Esophagus (tissue), 2 donors: ENCODE results near the gene KIF19. TPM values are rescaled to one million over a fixed set of nuclear protein-coding genes. Genes with fewer than 3 reads are reported as not detected.

Source experiments
- H3K27ac ChIP-seq, 2 donors: one replicate each; pipeline ENCODE4 v1.5.1; 2013; ENCODE audit warnings: low read depth in 2 of 2, mild to moderate bottlenecking in 2 of 2, inconsistent platforms in 1 of 2, low read length in 1 of 2, moderate library complexity in 1 of 2
- H3K27me3 ChIP-seq, 2 donors: one replicate each; pipeline ENCODE4 v1.6.1; 2013; ENCODE audit warnings: low read length in 2 of 2, control low read depth in 1 of 2, mild to moderate bottlenecking in 1 of 2; ENCODE audit not compliant: insufficient read depth in 2 of 2, control insufficient read depth in 1 of 2
- H3K36me3 ChIP-seq, 2 donors: one replicate each; pipeline ENCODE4 v1.6.1; 2013; ENCODE audit warnings: low read length in 1 of 2; ENCODE audit not compliant: control insufficient read depth in 2 of 2, insufficient read depth in 2 of 2
- H3K4me1 ChIP-seq, 2 donors: one replicate each; pipeline ENCODE4 v1.6.1; 2013; ENCODE audit warnings: low read length in 1 of 2; ENCODE audit not compliant: control insufficient read depth in 2 of 2, insufficient read depth in 2 of 2
- H3K4me3 ChIP-seq, 2 donors: one replicate each; pipeline ENCODE4 v1.5.1; 2013; ENCODE audit warnings: low read length in 2 of 2, mild to moderate bottlenecking in 2 of 2, low read depth in 1 of 2, moderate library complexity in 1 of 2
- H3K9me3 ChIP-seq, 2 donors: one replicate each; pipeline ENCODE4 v1.6.1; 2013; ENCODE audit warnings: mild to moderate bottlenecking in 2 of 2, low read depth in 1 of 2, low read length in 1 of 2, moderate library complexity in 1 of 2; ENCODE audit not compliant: control insufficient read depth in 2 of 2, insufficient read depth in 1 of 2
- WGBS, 2 donors: extraction: QIAGEN DNeasy Blood & Tissue Kit; methylation state at CpG; one replicate each; pipeline ENCODE4 v1.1.7; 2013; 5-methylcytosine and 5-hydroxymethylcytosine counted together
- polyA plus RNA-seq, 2 donors: library from polyadenylated mRNA; stranded (reverse); fragments of 200-250 nt; gene quantifications; one replicate each; pipeline ENCODE4 v1.2.3, GENCODE V29; 2013
- donor health status: healthy with polysubstance abuse.
- donor health status: Bipolar disorder and iron deficiency.

KIF19 gene
- polyA plus RNA-seq, 2 donors: 0.43 to 0.47 TPM

GRCh38 chr17:74355065-74355464 lies 29.0 kb downstream of the KIF19 start:
- 74 to 82% methylated on average over 8 of the region's 8 CpGs for WGBS, 2 donors
- Histone ChIP-seq H3K4me1 (peaks cover 0 to 12% of the 10 kb centered on the region in 2 donors), H3K4me3 (no peak overlapping the region)

GRCh38 chr17:74356646-74357465 lies 30.8 kb downstream of the KIF19 start:
- Histone ChIP-seq H3K4me1 (peaks cover 0 to 12% of the 10 kb centered on the region in 2 donors), H3K9me3 (peaks cover 0 to 3% of the 10 kb centered on the region in 2 donors), H3K4me3 (peak overlapping the region; percentile 7 to 17), H3K27me3 (peaks cover 0 to 32% of the 10 kb centered on the region in 2 donors), H3K36me3 (no peaks in the 10 kb centered on the region), H3K27ac (no peak overlapping the region)
- 2% methylated on average over 87 to 105 of the region's 105 CpGs for WGBS, 2 donors

More at GRCh38 chr17:74355065-74355464, 29.0 kb downstream of the KIF19 start:
- Histone ChIP-seq H3K36me3 (no peaks in the 10 kb centered on the region), H3K27me3 (peaks cover 0 to 25% of the 10 kb centered on the region in 2 donors), H3K9me3 (peaks cover 0 to 3% of the 10 kb centered on the region in 2 donors), H3K27ac (no peak overlapping the region)

GRCh38 chr17:74357466-74357809 lies 31.4 kb downstream of the KIF19 start:
- WGBS, 2 donors: 12 to 18% methylated on average over 32 of the region's 32 CpGs

GRCh38 chr17:74358697-74359096 lies 32.7 kb downstream of the KIF19 start:
- peaks cover 0 to 12% of the 10 kb centered on the region in 2 donors for H3K4me1 ChIP-seq
- H3K4me3 ChIP-seq: no peak overlapping the region
- WGBS, 2 donors: 79 to 80% methylated on average over 9 of the region's 9 CpGs
- no peak overlapping the region for H3K27ac ChIP-seq
- H3K36me3 ChIP-seq: no peaks in the 10 kb centered on the region
- H3K27me3 ChIP-seq: peaks cover 0 to 26% of the 10 kb centered on the region in 2 donors
- peaks cover 0 to 3% of the 10 kb centered on the region in 2 donors for H3K9me3 ChIP-seq

More at GRCh38 chr17:74357466-74357809, 31.4 kb downstream of the KIF19 start:
- Histone ChIP-seq H3K4me1 (peaks cover 0 to 12% of the 10 kb centered on the region in 2 donors), H3K9me3 (peaks cover 0 to 3% of the 10 kb centered on the region in 2 donors), H3K27me3 (peaks cover 0 to 29% of the 10 kb centered on the region in 2 donors), H3K27ac (no peak overlapping the region), H3K36me3 (no peaks in the 10 kb centered on the region), H3K4me3 (peak overlapping the region in 1 of 2 donors; percentile 7)

GRCh38 chr17:74359916-74360315 lies 33.9 kb downstream of the KIF19 start:
- Histone ChIP-seq H3K9me3 (peaks cover 0 to 3% of the 10 kb centered on the region in 2 donors), H3K36me3 (no peaks in the 10 kb centered on the region), H3K4me3 (no peak overlapping the region), H3K4me1 (peaks cover 0 to 12% of the 10 kb centered on the region in 2 donors), H3K27me3 (peaks cover 0 to 25% of the 10 kb centered on the region in 2 donors), H3K27ac (no peak overlapping the region)
- WGBS, 2 donors: 79 to 86% methylated on average over 22 of the region's 22 CpGs

- peaks cover 0 to 23% of the 10 kb centered on the region in 2 donors for H3K27me3 ChIP-seq
- H3K9me3 ChIP-seq: peaks cover 0 to 3% of the 10 kb centered on the region in 2 donors
- no peak overlapping the region for H3K27ac ChIP-seq
- H3K4me3 ChIP-seq: no peak overlapping the region
- H3K36me3 ChIP-seq: no peaks in the 10 kb centered on the region
- peaks cover 0 to 12% of the 10 kb centered on the region in 2 donors for H3K4me1 ChIP-seq
- 60% methylated on average over 7 of the region's 7 CpGs for WGBS, 2 donors
Measured at GRCh38 chr17:74360899-74361229, 34.8 kb downstream of the KIF19 start.

GRCh38 chr17:74361230-74362068 lies 35.4 kb downstream of the KIF19 start, which contains the start of gene BTBD17:
Gene BTBD17, minus strand, starts transcription at chr17:74361868. Its CDS starts 49 bp downstream, at chr17:74361819.
- peaks cover 0 to 11% of the 10 kb centered on the region in 2 donors for H3K4me1 ChIP-seq
- peaks cover 0 to 3% of the 10 kb centered on the region in 2 donors for H3K9me3 ChIP-seq
- H3K36me3 ChIP-seq: no peaks in the 10 kb centered on the region
- WGBS, 2 donors: 27% methylated on average over 28 of the region's 28 CpGs
- no peak within 1 kb of the TSS for H3K27ac ChIP-seq
- H3K27me3 ChIP-seq: peaks cover 0 to 17% of the 10 kb centered on the region in 2 donors
- no peak within 1 kb of the TSS for H3K4me3 ChIP-seq

GRCh38 chr17:74362069-74362405 lies 36.0 kb downstream of the KIF19 start:
- Histone ChIP-seq H3K4me3 (no peak overlapping the region), H3K4me1 (peaks cover 0 to 5% of the 10 kb centered on the region in 2 donors), H3K27me3 (peaks cover 0 to 16% of the 10 kb centered on the region in 2 donors), H3K27ac (no peak overlapping the region), H3K9me3 (no peaks in the 10 kb centered on the region), H3K36me3 (no peaks in the 10 kb centered on the region)
- WGBS, 2 donors: 14% methylated on average over 9 of the region's 9 CpGs

GRCh38 chr17:74362810-74363498 lies 36.9 kb downstream of the KIF19 start:
- Histone ChIP-seq H3K36me3 (no peaks in the 10 kb centered on the region), H3K4me3 (no peak overlapping the region), H3K27me3 (peaks cover 0 to 12% of the 10 kb centered on the region in 2 donors), H3K9me3 (no peaks in the 10 kb centered on the region), H3K4me1 (no peaks in the 10 kb centered on the region), H3K27ac (no peak overlapping the region)
- 48 to 56% methylated on average over 14 of the region's 14 CpGs for WGBS, 2 donors
